Adipose tissue (tissue), 3 donors: ENCODE data around the gene PRSS36. TPM values are rescaled to one million over a fixed set of nuclear protein-coding genes. Genes with fewer than 3 reads are reported as not detected.
A peak's percentile ranks its signal among the peaks of the same experiment; 100 is the strongest.
"Not testable (repeated sequence)": the region's sequence is repeated elsewhere in the genome, so short reads cannot be mapped to it uniquely, and the experiment has no call there.

Source experiments
- H3K27ac ChIP-seq: one replicate; pipeline ENCODE4 v1.5.1; 2013; ENCODE audit warnings: low read depth, low read length
- WGBS, 3 donors: extraction: QIAGEN DNeasy Blood & Tissue Kit; methylation state at CpG; one replicate each; pipeline ENCODE4 v1.1.7; 2013; 5-methylcytosine and 5-hydroxymethylcytosine counted together
- polyA plus RNA-seq, 3 donors: library from polyadenylated mRNA; stranded (reverse); fragments of 200-250 nt; gene quantifications; one replicate each; pipeline ENCODE4 v1.2.3, GENCODE V29; 2013
- donor health status: healthy with polysubstance abuse.
- donor health status: Bipolar disorder and iron deficiency.
- donor health status: healthy.

PRSS36 gene
- polyA plus RNA-seq, 3 donors, result 2.4 to 3.8 (median 3.4) TPM

DNA sequence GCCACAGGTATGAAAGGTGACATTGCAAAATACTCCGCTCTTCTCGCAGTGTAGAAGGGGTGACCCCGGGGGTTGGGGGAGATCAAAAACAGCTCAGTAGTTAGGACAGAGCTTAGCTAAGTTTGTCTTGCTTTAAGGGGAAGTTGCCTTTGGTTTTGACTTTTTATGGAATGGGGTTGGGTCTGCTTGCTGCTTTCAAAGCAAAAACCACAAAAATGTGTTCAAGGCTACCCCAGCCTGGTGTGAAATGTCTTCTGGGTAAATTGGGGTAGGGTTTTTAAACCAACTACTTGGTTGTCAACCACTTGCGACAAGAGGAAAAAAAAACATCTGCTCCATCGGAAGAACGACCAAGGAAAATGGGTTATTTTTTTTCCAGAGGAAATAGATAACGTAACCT, 36.3 kb upstream of the PRSS36 start:
- 57 to 64% (median 60%) methylated on average over 7 of the region's 7 CpGs for WGBS, 3 donors
- no peak overlapping the region for H3K27ac ChIP-seq

DNA sequence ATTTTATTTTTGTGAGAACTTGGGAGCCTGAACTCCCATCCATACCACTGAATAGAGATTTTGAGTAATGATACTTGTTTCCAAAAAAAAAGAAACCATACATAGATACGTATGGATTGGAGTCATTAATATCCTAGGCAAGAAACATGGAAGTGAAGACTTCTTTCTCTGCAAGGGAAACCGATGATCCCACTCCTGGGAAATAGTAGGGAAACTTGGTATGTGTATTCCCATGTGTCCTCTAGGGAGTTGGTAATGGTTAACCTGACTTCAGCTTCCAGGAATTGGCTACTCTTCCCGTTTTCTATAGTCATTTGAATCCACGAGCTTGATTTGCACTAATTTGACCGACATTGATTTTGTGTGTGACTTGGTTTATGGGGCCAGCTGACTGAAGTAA, 35.5 kb upstream of the PRSS36 start:
- WGBS, 3 donors, result 58 to 67% (median 61%) methylated on average over 5 of the region's 5 CpGs

DNA sequence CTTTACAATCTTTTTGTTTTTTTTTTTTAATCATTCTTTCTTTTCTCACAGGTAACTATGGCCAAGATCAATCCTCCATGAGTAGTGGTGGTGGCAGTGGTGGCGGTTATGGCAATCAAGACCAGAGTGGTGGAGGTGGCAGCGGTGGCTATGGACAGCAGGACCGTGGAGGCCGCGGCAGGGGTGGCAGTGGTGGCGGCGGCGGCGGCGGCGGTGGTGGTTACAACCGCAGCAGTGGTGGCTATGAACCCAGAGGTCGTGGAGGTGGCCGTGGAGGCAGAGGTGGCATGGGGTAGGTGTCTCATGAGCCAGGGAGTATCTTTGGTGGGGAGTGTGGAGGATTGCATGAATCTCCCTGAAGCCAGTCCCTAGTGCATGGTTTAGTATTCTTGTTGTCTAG, 35.0 kb upstream of the PRSS36 start:
- WGBS, 3 donors, result 95 to 96% (median 95%) methylated on average over 14 of the region's 14 CpGs
- no peak overlapping the region for H3K27ac ChIP-seq

More for the DNA sequence above, 35.5 kb upstream of the PRSS36 start:
- H3K27ac ChIP-seq, result no peak overlapping the region

DNA sequence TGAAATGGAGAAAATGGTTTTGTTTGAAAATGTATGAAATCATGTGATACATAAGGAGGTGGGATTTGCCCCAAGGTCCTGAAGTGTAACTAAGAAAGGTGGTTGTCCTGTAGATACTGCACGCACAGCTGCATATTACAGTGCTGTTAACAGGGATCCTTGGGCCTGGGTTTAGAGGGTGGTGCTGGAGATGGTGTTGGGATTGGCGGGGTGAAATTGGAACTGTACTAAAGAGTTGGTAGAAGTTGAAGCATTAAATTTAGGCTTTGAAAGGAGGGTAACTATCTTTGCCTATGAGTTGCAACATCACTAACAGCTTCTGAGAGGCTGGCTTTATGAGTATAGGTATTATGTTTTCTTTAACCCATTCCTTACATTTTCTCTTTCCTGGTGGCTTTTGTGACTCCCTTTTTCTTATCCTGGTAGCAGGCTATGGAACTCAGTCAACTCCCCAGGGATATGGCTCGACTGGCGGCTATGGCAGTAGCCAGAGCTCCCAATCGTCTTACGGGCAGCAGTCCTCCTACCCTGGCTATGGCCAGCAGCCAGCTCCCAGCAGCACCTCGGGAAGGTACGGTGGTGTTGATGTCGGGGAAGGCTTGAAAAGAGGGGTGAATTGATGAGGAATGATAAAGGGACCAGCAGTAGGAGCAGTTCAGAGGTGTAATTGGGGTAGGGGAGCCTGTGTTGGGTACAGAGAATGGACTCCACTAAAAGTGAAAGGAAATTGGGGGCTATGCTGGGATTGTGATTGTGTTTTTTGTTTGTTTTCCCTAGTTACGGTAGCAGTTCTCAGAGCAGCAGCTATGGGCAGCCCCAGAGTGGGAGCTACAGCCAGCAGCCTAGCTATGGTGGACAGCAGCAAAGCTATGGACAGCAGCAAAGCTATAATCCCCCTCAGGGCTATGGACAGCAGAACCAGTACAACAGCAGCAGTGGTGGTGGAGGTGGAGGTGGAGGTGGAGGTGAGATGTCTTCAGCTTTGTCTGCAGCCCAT, 33.9 kb upstream of the PRSS36 start:
- WGBS, 3 donors, result 68 to 77% (median 73%) methylated on average over 10 of the region's 10 CpGs

DNA sequence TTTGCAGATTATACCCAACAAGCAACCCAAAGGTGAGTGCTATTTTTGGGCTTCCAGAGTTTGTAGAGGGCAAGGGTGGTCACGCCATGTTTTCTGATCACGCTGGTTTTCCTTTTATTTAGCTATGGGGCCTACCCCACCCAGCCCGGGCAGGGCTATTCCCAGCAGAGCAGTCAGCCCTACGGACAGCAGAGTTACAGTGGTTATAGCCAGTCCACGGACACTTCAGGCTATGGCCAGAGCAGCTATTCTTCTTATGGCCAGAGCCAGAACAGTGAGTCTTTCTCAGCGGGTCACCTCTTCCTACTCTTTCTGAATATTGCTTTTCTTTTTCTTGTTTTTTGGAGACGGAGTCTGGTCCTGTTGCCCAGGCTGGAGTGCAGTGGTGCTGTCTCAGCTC, 32.5 kb upstream of the PRSS36 start:
- 25 to 38% (median 30%) methylated on average over 7 of the region's 7 CpGs for WGBS, 3 donors
- no peak overlapping the region for H3K27ac ChIP-seq

More for the DNA sequence above, 33.9 kb upstream of the PRSS36 start:
- no peak overlapping the region for H3K27ac ChIP-seq

DNA sequence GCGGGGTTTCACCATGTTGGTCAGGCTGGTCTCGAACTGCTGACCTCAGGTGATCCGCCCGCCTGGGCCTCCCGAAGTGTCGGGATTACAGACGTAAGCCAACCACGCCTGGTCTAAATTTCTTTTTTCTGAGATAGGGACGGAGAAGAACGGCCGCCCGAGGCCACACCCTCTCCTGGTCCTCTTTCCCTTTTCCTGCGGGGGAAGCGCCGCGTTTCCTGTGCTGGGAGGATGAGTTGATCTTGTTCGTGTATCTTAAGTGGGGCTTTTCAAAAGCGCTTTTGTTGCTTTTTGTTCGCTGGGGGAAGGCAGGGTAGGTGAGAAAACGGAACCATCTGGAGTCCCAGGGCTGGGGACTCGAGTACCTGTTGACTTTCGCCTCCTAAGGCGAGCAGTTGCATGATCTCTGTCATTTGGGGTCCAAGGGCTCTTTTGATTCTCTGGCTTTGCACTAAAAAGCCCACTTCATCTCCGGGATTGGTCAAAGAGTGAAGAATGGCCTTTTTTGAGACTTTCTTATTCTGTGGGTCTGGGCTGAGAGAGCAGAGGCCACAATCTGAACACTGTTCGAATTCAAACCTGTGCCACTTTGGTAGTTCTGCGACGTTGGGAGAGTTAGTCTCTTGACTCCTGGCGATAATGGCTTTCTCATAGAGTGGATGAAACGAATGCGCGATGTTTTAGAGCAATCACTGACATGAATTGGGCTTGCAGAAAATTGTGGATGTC, 31.4 kb upstream of the PRSS36 start:
- H3K27ac ChIP-seq, result no peak overlapping the region
- 4 to 5% (median 5%) methylated on average over 31 of the region's 31 CpGs for WGBS, 3 donors

DNA sequence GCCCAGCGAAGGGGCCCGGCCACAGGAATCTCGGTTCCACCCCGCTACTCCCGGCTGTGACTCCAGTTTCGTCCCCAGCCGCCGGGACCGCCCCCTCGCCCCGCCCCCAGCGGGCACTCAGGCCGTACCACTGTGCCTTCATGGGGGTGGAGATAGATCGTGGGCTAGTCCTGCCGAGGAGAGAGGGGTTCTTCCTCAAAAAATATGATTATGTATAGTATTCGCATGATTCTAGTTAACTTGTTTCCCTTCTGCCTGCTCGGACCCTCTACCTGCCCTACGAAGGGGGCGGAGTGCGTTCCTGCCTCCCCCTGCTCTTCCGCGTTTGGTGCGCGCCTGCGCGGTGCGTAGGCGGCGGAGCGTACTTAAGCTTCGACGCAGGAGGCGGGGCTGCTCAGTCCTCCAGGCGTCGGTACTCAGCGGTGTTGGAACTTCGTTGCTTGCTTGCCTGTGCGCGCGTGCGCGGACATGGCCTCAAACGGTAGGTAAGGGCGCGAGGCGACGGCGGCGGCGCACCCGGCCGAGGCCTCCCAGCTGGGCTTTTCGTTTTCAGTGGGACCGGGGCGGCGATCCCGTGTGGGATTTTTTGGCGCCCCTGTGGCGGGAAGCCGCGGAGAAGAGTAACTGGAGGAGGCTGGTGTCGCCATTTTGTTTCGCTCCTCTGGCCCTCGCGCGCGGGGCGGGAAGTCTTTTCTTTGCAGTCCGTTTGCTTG, 30.0 kb upstream of the PRSS36 start, which contains the start of gene FUS:
Gene FUS, plus strand, starts transcription at position 393 of the 713 bp plus-strand sequence. Its CDS starts 76 bp downstream, at position 469.
- WGBS, 3 donors, result 0% methylated on average over 69 of the region's 69 CpGs
- H3K27ac ChIP-seq, result peak within 1 kb of the TSS; percentile 98

DNA sequence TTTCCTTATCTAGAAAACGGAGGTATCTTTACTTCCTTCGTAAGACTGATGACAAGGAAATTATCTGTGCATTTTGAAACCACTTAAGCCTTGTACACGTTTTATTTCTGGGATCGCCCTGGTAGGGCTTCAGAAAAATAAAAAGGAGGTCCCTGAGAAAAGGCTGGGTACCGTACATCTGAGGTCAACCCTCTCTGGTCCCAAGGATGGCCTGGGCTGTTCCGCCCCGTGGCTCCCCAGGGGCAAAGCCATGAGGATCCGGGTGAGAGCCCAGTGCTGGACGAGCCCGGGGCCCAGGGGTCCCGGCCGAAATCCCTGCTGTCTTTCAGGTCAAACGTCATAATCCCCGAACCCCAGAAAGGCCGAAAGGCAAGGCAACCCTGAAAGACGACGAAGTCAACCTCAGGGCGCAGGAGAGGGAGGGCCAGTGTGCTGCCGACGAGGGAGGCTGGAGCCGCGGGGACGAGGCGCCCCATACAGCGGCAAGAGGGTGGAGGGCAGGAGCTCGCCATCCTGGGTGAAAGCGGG, 29.4 kb upstream of the PRSS36 start:
- WGBS, 3 donors, result 2% methylated on average over 27 of the region's 27 CpGs
- H3K27ac ChIP-seq, result peak overlapping the region; percentile 98

DNA sequence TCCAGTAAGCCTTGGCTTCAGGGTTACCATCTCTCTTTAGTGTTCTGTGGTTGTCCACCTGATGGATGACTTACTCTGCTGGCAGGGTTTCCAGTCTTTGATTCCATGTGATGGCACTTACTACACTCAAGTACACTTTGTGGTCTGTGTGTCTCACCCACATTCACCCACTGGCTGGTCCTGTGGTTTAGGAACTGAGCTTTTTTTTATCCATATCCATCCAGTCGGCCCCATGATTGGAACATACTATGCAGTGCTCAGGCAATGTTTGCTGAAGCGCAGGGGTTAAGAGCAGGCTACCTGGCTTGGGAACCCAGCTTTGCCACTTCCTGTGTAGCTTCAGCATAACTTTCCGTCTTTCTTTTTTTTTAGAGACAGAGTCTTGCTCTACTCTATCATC, 27.3 kb upstream of the PRSS36 start:
- 39 to 69% (median 47%) methylated on average over 3 of the region's 3 CpGs for WGBS, 3 donors
- H3K27ac ChIP-seq, result no peak overlapping the region

DNA sequence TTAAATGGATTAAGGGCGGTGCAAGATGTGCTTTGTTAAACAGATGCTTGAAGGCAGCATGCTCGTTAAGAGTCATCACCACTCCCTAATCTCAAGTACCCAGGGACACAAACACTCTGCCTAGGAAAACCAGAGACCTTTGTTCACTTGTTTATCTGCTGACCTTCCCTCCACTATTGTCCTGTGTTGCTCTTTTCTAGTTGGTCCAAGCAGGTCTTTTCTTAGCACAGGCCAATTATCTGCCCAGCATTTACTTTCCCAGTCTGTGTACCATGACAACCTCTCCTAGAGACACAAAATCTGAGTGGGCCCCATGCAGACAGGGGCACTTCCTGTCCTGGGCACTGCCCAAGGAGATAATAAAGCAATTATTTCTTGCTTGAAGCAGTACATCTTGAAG, 20.2 kb upstream of the PRSS36 start:
- no CpG with 5 or more reads among the region's 2 CpGs for WGBS, 3 donors
- not testable (repeated sequence) for H3K27ac ChIP-seq

DNA sequence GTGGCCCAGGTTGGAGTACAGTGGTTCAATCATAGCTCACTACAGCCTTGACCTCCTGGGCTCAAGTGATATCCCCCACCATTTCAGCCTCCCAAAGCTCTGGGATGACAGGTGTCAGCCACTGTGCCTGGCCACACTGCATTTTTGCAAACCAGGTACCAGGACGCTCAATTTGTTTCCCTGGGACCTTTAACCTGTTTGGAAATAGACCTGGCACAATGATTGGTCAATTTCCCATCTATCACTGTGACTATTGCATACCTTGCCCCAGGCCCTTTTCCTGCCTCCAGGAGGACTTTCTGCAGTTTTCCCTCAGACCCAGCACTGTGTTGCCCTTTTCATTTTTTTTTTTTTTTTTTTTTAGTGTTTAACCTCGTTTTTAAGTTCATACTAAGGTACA, 19.0 kb upstream of the PRSS36 start:
- no peak overlapping the region for H3K27ac ChIP-seq
- 52 to 60% (median 58%) methylated on average over 2 of the region's 2 CpGs for WGBS, 3 donors

DNA sequence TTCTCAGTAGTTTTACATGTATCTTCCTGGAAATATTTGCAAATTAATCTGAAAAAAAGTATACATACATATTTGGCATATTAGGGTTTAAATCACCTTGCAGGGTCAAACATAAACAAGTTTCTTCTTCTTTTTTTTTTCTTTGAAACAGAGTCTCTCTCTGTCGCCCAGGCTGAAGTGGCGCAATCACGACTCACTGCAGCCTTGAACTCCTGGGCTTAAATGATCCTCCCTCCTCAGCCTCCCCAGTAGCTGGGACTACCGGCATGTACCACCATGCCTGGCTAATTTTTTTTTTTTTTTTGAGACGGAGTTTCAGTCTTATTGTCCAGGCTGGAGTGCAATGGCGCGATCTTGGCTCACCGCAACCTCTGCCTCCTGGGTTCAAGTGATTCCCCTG, 17.4 kb upstream of the PRSS36 start:
- WGBS, 3 donors, result 88 to 90% (median 90%) methylated on average over 8 of the region's 8 CpGs
- H3K27ac ChIP-seq, result no peak overlapping the region

DNA sequence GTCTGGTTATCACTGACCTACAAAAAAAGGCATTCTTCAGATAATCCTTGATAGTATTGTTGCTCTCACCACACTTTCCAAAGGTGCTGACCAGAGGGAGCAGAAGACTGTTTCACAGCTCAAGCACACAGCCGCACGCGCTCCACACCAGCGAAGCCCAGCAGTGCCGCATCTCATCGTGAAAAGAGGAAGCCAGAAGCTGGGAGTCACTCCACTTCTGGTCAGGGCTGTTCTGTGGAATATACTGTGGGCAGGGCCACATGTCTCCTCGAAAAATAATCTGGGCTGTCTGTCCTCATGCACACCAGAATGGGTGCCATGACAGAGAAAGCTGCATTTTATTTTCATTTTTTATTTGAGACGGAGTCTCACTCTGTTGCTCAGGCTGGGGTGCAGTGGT, 7.3 kb upstream of the PRSS36 start:
- H3K27ac ChIP-seq, result no peak overlapping the region
- 24% methylated on average over 8 of the region's 8 CpGs for WGBS, 3 donors

DNA sequence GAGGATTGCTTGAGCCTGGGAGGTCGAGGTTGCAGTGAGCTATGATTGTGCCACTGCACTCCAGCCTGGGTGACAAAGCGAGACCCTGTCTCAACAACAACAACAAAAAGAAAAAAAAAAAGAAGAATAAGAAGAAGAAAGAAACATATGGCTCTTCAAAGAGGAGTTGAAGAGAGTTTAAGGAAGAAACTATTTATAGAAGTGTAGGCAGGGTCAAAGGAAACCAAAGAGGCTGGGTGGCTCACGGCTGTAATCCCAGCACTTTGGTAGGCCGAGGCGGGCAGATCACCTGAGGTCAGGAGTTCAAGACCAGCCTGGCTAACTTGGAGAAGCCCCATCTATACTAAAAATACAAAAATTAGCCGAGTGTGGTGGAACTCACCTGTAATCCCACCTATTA, 1.1 kb upstream of the PRSS36 start:
- 67 to 78% (median 77%) methylated on average over 6 of the region's 6 CpGs for WGBS, 3 donors
- H3K27ac ChIP-seq, result not testable (repeated sequence)

DNA sequence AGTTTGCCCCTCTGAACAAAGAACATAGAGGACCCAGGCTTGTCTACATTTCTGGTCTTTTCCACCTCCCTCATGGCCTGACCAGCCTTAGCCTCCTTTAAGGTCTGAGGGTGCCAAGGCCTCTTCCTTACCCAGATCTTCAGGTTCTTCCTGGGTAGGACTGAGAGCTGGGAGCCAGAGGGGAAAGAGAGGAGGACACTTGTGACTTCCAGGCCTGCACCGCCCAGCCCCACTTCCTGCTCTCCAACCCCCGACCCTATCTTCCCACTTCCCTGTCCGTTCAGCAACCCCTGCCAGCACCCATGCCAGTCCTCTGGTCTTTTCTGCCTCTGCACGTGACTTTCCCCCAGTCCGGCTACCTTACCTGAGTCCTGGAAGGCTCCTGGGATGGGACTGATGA, 534 bp downstream of the PRSS36 start:
- H3K27ac ChIP-seq, result no peak overlapping the region
- 44 to 86% (median 66%) methylated on average over 5 of the region's 5 CpGs for WGBS, 3 donors

DNA sequence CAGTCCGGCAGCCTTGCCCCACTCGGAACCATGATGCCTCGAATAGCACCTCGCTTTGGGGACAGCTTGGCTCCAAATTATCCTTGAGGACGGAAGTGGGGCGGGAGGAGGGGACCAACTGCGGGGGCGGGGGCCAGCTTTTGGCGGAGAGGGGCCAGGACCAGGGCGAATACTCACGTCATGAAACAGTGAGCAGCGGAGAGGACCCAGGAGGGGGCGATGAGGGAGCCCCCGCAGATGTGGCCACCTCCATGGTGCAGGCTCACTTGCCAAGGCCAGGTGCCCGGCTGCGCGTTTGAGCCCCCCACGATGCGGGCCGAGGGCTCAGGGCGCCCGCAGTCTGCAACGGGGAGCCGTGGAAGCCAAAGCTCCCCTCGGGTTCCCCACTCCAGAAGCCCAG, 970 bp downstream of the PRSS36 start:
- WGBS, 3 donors, result 78 to 86% (median 79%) methylated on average over 25 of the region's 25 CpGs
- no peak overlapping the region for H3K27ac ChIP-seq

DNA sequence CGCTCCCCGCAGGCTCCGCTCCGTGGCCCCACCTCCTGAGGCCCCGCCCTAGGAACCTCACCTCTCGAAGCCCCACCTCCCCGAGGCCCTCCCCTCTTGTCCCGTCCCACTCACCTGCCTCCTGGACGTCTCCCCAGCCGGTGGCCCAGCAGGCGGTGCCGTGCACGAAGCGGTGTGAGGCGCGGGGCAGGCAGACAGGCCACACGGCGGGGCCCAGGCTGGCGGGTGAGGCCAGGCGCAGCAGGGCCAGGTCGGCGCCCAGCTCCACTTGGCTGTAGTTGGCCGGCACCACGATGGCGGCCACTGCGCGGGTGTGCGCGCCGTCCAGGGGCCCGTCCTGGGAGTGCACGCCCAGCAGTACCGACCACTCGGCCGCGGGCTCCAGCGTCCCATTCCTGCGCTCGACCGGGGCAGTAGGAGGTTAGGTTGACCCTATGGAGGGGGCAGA, 1.6 kb downstream of the PRSS36 start:
- no peak overlapping the region for H3K27ac ChIP-seq
- 11 to 37% (median 30%) methylated on average over 29 to 40 of the region's 40 CpGs for WGBS, 3 donors

DNA sequence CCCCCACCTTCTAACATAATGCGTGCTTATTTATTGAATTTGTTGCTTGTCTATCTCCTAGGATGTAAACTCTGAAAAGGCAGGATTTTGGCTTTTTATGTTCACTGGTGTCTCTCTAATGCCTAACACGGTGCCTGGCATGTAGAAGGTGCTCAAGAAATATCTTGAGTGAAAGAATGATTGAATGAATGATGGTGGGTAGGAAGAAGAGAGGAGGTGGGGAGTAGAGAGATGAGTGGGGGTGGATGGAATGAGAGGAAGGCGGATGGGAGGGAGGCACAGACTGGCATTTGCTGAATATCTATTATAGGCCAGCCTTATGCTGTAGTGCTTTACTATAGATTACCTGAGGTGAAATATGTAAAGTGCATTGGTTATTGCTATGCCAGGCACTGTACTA, 2.3 kb downstream of the PRSS36 start:
- 89 to 95% (median 95%) methylated on average over 3 of the region's 3 CpGs for WGBS, 3 donors
- H3K27ac ChIP-seq, result no peak overlapping the region
